Gastroesophageal sphincter (tissue), 4 donors: ENCODE results near the gene FKTN. TPM values are rescaled to one million over a fixed set of nuclear protein-coding genes. Genes with fewer than 3 reads are reported as not detected.

ENCODE experiments used
- ATAC-seq: fragments of 150-250 bp; one replicate; pipeline ENCODE4 v1.9.1; 2016; ENCODE audit warnings: mild to moderate bottlenecking, moderate library complexity
- H3K27ac ChIP-seq, 4 donors: fragments of 200-600 bp; sonication (generic) in 3 of 4; 1 replicate in 3 of 4; 2 replicates in 1 of 4; pipeline ENCODE4 v1.5.1; 2016 to 2019
- H3K27me3 ChIP-seq: fragments of 200-600 bp; sonication (generic); one replicate; pipeline ENCODE4 v1.5.1; 2019
- H3K36me3 ChIP-seq, 2 donors: fragments of 200-600 bp; sonication (generic); one replicate each; pipeline ENCODE4 v1.5.1; 2019; ENCODE audit warnings: control low read depth in 1 of 2
- H3K4me1 ChIP-seq, 3 donors: fragments of 200-600 bp; sonication (generic); 1 replicate in 2 of 3; 2 replicates in 1 of 3; pipeline ENCODE4 v1.5.1; 2016 to 2019; ENCODE audit warnings: control low read depth in 2 of 3
- H3K4me3 ChIP-seq, 2 donors: fragments of 200-600 bp; sonication (generic); one replicate each; pipeline ENCODE4 v1.5.1; 2019; ENCODE audit warnings: mild to moderate bottlenecking in 1 of 2, moderate library complexity in 1 of 2
- H3K9me3 ChIP-seq, 3 donors: fragments of 200-600 bp; sonication (generic); one replicate each; pipeline ENCODE4 v1.5.1; 2017 to 2019; ENCODE audit warnings: control low read depth in 2 of 3
- CTCF ChIP-seq, 4 experiments: fragments of 200-600 bp in 2 of 4; fragments of 450-650 bp in 2 of 4; sonication (generic) in 1 of 4; IDR thresholded peaks; one replicate each; pipeline ENCODE4 v1.5.1; 2017 to 2019; ENCODE audit warnings: antibody characterized with exemption in 4 of 4, mild to moderate bottlenecking in 2 of 4, moderate library complexity in 2 of 4
- EP300 ChIP-seq: sonication (generic); formaldehyde crosslinking; IDR thresholded peaks from one replicate; pipeline ENCODE4 v1.6.1; 2017; ENCODE audit warnings: antibody characterized with exemption, mild to moderate bottlenecking
- POLR2A ChIP-seq, 2 donors: fragments of 450-650 bp; IDR thresholded peaks; one replicate each; pipeline ENCODE4 v1.6.1; 2017; ENCODE audit warnings: antibody characterized with exemption in 2 of 2, mild to moderate bottlenecking in 2 of 2, moderate library complexity in 1 of 2
- POLR2AphosphoS5 ChIP-seq: sonication (generic); formaldehyde crosslinking; IDR thresholded peaks from one replicate; pipeline ENCODE4 v1.6.1; 2017; ENCODE audit warnings: antibody characterized with exemption
- WGBS, 2 donors: methylation state at CpG; one replicate each; pipeline ENCODE4 v1.1.5; 2018; ENCODE audit warnings: low coverage in 1 of 2; 5-methylcytosine and 5-hydroxymethylcytosine counted together
- total RNA-seq, 4 donors: library from RNA; depleted of rRNA; stranded (reverse); fragments of >200 nt; gene quantifications; one replicate each; pipeline ENCODE4 v1.1.0, GENCODE V29; 2016

FKTN gene
- total RNA-seq, 4 donors from 2014 or later: 5.7 to 44.3 (median 9.0) TPM

- no peak for ATAC-seq
- TF ChIP-seq POLR2A (IDR thresholded peaks at IDR 0.05): no peak
- TF ChIP-seq CTCF (IDR thresholded peaks at IDR 0.05): no peak
- TF ChIP-seq EP300: no peak
- TF ChIP-seq POLR2AphosphoS5: no peak
- Histone ChIP-seq H3K27me3 (peaks cover 31% of the 10 kb centered on the region), H3K27ac (no peak within 1 kb of the TSS), H3K36me3 (no peaks in the 10 kb centered on the region), H3K4me1 (no peaks in the 10 kb centered on the region), H3K4me3 (no peak within 1 kb of the TSS), H3K9me3 (no peaks in the 10 kb centered on the region)
- 82 to 94% methylated on average over 6 to 7 of the region's 12 CpGs for WGBS, 2 donors
Measured at GRCh38 chr9:105662184-105663104, 104.5 kb downstream of the FKTN start, which contains the start of gene TAL2. TAL2 (plus strand) TSS chr9:105662457; CDS start chr9:105662497, 40 bp downstream.

DNA sequence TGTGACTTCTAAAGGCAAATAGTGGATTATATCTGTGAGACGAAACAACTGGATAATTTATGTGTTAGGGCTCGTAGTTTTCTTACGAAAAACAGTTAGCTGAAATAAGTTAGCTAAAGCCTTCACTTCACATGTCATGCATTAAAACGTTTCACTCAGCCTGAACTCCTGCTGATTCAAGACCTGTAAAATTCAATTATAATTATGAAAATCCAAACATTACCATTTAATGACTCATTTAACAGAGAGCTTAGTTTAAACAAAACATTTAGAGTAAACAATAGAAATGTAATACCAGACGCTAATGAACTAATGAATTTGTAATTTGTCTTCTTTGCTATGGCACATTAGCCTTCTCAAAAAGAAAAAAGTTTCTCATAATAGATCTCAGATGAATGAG is 106.0 kb downstream of the FKTN start:
- no peak for ATAC-seq
- H3K4me1 ChIP-seq: no peaks in the 10 kb centered on the region

DNA sequence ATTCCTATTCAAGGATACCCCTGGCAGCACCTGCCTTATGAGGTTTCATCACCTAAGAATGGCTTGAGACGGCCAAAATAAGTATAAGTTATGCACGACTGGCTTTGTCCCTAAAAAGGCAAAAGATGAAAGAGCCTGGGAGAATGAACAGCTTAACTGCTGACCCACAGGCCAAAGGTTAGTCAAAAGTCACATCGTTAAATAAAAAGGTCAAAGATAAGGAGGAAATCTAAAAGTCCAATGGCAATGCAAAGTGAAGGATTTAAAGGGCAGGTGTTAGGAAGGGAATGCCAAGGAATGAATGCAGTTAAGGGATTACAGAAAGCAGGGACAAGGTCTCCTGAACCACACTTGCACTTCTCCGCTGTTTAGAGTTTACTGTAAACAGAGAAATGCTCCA is 109.9 kb downstream of the FKTN start:
- H3K27me3 ChIP-seq: peaks cover 11% of the 10 kb centered on the region
- H3K36me3 ChIP-seq: no peaks in the 10 kb centered on the region
- TF ChIP-seq POLR2AphosphoS5 (no peak), EP300 (no peak), CTCF (IDR thresholded peaks at IDR 0.05) (no peak), POLR2A (IDR thresholded peaks at IDR 0.05) (no peak)
- 50 to 55% methylated on average over 3 to 4 of the region's 4 CpGs for WGBS, 2 donors
- H3K4me3 ChIP-seq: no peak overlapping the region
- no peak for ATAC-seq
- no peaks in the 10 kb centered on the region for H3K9me3 ChIP-seq
- H3K27ac ChIP-seq: no peak overlapping the region
- no peaks in the 10 kb centered on the region for H3K4me1 ChIP-seq

More for the DNA sequence above, 106.0 kb downstream of the FKTN start:
- Histone ChIP-seq H3K36me3 (no peaks in the 10 kb centered on the region), H3K9me3 (no peaks in the 10 kb centered on the region), H3K27ac (no peak overlapping the region), H3K4me3 (no peak overlapping the region), H3K27me3 (peaks cover 16% of the 10 kb centered on the region)
- TF ChIP-seq POLR2AphosphoS5: no peak
- TF ChIP-seq POLR2A (IDR thresholded peaks at IDR 0.05): no peak
- TF ChIP-seq CTCF (IDR thresholded peaks at IDR 0.05): no peak
- no peak for TF ChIP-seq EP300
- WGBS, 2 donors: 39 to 55% methylated on average over 5 of the region's 5 CpGs

DNA sequence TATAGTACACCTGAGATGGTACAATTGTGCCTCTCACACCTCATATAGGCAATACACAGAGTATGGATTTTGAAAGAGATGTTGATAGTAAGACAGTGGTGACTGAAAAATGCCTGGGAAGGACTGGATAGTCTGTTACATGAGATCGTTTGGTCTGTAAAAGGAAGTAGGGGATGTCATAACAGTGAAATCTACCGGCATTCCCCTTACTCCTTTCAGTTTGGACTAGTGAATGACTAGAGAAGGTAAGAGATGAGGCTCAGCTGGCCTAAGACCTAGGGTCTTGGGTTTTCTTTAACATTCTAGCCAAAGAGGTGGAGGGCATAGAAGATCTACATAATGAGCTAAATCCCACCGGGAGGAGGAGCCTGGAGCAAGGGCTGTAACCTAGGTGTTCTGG is 112.4 kb downstream of the FKTN start:
- Histone ChIP-seq H3K27ac (no peak overlapping the region), H3K9me3 (no peaks in the 10 kb centered on the region), H3K27me3 (peaks cover 11% of the 10 kb centered on the region), H3K36me3 (no peaks in the 10 kb centered on the region), H3K4me3 (no peak overlapping the region), H3K4me1 (no peaks in the 10 kb centered on the region)
- TF ChIP-seq POLR2AphosphoS5: no peak
- TF ChIP-seq CTCF (IDR thresholded peaks at IDR 0.05): no peak
- TF ChIP-seq EP300: no peak
- TF ChIP-seq POLR2A (IDR thresholded peaks at IDR 0.05): no peak
- ATAC-seq: no peak
- WGBS, 2 donors: 22 to 54% methylated on average over 1 to 3 of the region's 3 CpGs

DNA sequence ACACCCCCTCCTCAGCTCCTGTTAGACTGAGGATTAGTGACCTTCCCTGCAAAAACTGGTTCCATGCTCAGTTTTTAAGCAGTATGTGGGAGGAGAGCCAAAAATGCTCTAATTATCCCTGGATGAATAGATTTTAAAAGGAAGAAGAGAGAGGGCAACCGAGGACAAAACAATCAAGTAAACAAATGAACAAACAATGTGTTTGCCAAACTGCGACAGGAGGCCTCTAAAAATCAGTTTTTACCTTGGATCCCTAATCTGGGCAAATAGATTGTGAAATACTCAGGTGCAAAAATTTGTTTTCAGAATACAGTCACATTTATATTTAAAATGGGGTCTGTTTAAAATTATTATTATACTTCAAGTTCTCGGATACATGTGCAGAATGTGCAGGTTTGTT is 112.8 kb downstream of the FKTN start:
- no peak for TF ChIP-seq POLR2A (IDR thresholded peaks at IDR 0.05)
- TF ChIP-seq POLR2AphosphoS5: no peak
- TF ChIP-seq EP300: no peak
- no peak for TF ChIP-seq CTCF (IDR thresholded peaks at IDR 0.05)
- H3K27me3 ChIP-seq: peaks cover 11% of the 10 kb centered on the region
- no peak overlapping the region for H3K4me3 ChIP-seq
- no peaks in the 10 kb centered on the region for H3K4me1 ChIP-seq
- 64 to 83% methylated on average over 3 of the region's 3 CpGs for WGBS, 2 donors
- ATAC-seq: no peak
- no peaks in the 10 kb centered on the region for H3K36me3 ChIP-seq
- no peak overlapping the region for H3K27ac ChIP-seq
- H3K9me3 ChIP-seq: no peaks in the 10 kb centered on the region
